Natural killer cell treated with Interleukin-12 subunit alpha and Interleukin-12 subunit beta and Interleukin-15 and Interleukin-18, amount 100 ng/mL, for 72 hours (primary cell): ENCODE measurements around the gene LMTK2. TPM values are rescaled to one million over a fixed set of nuclear protein-coding genes. Genes with fewer than 3 reads are reported as not detected.

Source experiments
- ATAC-seq, 2 donors: fragments of 150-1000 bp; cut with Tn5 transposase in 1 of 2; sonication (Bioruptor Pico), chemical (Tn5 transposase) in 1 of 2; 2 replicates each; pipeline ENCODE4 v1.10.0; 2021
- DNase-seq: peaks from one replicate; pipeline ENCODE4 v3.0.0; 2022; ENCODE audit warnings: low spot score
- H3K27ac Mint-ChIP-seq, 2 donors: 1 replicate in 1 of 2; 2 replicates in 1 of 2; pipeline ENCODE4 v1.8.0; 2022; ENCODE audit warnings: mixed read lengths in 2 of 2, mild to moderate bottlenecking in 1 of 2, moderate library complexity in 1 of 2
- H3K27me3 Mint-ChIP-seq, 2 donors: 1 replicate in 1 of 2; 2 replicates in 1 of 2; pipeline ENCODE4 v1.8.0; 2022; ENCODE audit warnings: mixed read lengths in 2 of 2
- H3K36me3 Mint-ChIP-seq: one replicate; pipeline ENCODE4 v1.8.0; 2022; ENCODE audit warnings: mixed read lengths
- H3K4me1 Mint-ChIP-seq, 2 donors: 1 replicate in 1 of 2; 2 replicates in 1 of 2; pipeline ENCODE4 v1.8.0; 2022; ENCODE audit warnings: low read depth in 2 of 2, mixed read lengths in 2 of 2, mild to moderate bottlenecking in 1 of 2
- H3K4me3 Mint-ChIP-seq: one replicate; pipeline ENCODE4 v1.8.0; 2022; ENCODE audit warnings: mixed read lengths
- H3K9me3 Mint-ChIP-seq: 2 replicates; pipeline ENCODE4 v1.8.0; 2022; ENCODE audit warnings: mixed read lengths
- total RNA-seq, 2 donors: library from RNA; stranded (reverse); gene quantifications; one replicate each; pipeline ENCODE4 v1.2.3, GENCODE V29; 2022

Gene LMTK2
- total RNA-seq, 2 donors from 2014 or later = 26.7 to 31.0 TPM

DNA sequence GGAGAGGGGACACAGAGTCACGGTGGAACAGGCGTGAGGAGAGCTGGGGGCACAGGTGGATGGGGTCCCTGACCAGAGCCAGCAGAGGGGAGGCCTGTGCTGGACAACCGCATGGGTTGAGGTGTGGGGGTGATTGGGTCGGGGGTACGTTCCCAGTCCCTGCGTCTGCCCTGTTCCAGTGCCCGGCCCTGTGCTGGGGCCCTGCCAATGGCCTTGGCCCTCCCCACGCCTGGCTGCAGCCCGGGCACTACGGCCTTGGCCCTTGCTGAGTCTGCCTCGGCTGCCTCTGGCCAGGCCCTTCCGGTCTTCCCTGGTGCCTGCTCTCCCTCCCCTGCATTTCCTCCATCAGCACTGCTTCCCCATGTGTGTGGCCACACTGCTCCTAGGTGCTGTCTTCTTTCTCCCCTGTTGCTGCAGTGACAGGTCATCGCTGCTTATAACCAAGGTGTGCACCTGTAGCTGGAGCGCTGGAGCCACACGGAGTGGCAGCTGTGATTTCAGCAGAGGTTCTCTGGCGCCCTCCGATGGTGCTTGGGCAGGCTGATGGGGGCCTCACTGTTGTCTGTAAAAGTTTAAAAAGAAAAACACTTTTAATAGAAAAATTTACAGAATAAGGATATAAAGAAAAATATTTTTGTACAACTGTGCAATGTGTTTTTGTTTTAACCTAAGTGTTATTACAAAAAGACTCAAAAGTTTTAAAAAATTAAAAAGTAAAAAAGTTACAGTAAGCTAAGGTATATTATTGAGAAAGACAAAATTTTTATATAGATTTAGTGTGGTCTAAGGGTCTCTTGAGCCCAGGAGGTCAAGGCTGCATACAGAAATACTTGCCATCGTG, 59.4 kb downstream of the LMTK2 start:
- DNase-seq = no peak
- Mint-ChIP-seq H3K27ac (no peak overlapping the region), H3K4me3 (no peak overlapping the region), H3K36me3 (no peaks in the 10 kb centered on the region), H3K4me1 (peaks cover 5 to 16% of the 10 kb centered on the region in 2 donors), H3K9me3 (no peaks in the 10 kb centered on the region), H3K27me3 (no peaks in the 10 kb centered on the region)
- peak; percentile 55 to 74 for ATAC-seq

DNA sequence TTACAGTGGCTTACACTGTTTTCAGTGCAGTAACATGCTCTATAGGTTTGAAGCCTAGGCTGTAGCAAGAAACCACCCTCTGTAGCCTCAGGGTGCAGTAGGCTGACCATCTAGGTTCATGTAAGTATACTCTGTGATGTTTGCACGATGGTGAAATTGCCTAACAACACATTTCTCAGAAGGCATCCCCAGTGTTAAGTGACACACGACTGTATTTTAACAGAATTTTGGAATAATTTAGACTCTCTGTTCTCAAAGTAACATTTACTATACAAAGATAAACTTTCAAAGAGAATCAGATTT, 60.0 kb downstream of the LMTK2 start:
- Mint-ChIP-seq H3K27me3 (no peaks in the 10 kb centered on the region), H3K4me1 (peaks cover 5 to 16% of the 10 kb centered on the region in 2 donors), H3K4me3 (no peak overlapping the region), H3K36me3 (no peaks in the 10 kb centered on the region), H3K27ac (no peak overlapping the region), H3K9me3 (no peaks in the 10 kb centered on the region)
- DNase-seq (no peak), ATAC-seq (no peak)

DNA sequence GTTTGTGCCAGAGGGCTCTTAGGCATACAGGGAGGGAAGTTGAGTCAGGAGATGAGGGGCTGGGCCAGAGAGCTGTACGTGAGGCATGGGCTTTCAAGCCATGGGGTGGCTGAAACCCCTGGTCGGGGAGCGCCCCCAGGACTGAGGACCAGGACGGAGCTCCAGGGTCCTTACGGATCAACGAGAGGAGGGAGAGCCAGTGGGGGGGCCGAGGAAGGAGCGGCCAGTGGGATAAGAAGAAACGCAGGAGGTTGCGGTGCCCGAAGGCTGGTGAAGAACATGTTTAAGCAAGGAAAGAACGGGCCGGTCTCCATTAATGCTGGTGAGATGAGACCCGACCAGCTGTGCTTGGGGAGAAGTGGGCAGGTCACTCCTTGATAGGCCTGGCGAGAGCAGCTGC, 61.0 kb downstream of the LMTK2 start:
- no peaks in the 10 kb centered on the region for H3K36me3 Mint-ChIP-seq
- peaks cover 5 to 16% of the 10 kb centered on the region in 2 donors for H3K4me1 Mint-ChIP-seq
- no peak for ATAC-seq
- H3K4me3 Mint-ChIP-seq = no peak overlapping the region
- DNase-seq = no peak
- peak overlapping the region in 1 of 2 donors; percentile 31 for H3K27ac Mint-ChIP-seq
- H3K27me3 Mint-ChIP-seq = no peaks in the 10 kb centered on the region
- no peaks in the 10 kb centered on the region for H3K9me3 Mint-ChIP-seq

DNA sequence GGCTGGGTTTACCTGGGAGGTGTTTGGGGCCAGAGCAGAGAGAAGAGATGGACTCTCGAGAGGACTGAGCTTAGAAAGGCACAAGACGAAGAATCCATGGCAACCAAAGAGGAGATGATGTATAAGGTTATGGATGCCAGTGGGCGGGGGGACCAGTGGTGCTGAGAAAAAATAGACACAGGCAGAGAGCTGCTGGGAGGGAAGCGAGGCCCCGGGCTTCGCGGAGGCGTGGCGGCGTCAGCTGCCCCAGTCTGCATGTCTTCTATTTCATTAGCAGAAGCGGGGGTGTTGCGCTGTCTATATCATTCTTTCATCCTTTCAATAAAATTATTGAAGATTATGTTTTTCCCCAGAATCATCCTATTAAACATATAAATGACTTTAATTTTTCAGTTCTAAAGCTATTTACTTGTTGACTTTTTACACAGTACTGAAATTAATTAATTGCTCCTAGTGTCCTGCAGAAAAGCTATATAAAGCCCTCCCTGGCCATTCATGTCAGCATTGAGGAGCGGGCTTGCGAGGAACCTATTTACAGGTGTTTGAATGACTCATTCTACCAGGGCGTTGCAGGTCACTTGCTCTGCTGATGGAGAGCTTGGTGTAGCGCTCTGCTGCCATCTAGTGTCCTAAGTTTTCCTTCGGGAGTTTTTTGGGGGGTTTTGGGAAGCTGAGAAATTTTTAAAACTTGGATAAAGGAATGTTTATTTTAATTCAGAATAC, 61.7 kb downstream of the LMTK2 start:
- ATAC-seq (peak; percentile 73 to 76), DNase-seq (peak; percentile 73)
- H3K9me3 Mint-ChIP-seq = no peaks in the 10 kb centered on the region
- H3K27ac Mint-ChIP-seq = peak overlapping the region in 1 of 2 donors; percentile 31
- H3K4me1 Mint-ChIP-seq = peaks cover 5 to 16% of the 10 kb centered on the region in 2 donors
- no peaks in the 10 kb centered on the region for H3K27me3 Mint-ChIP-seq
- H3K36me3 Mint-ChIP-seq = no peaks in the 10 kb centered on the region
- no peak overlapping the region for H3K4me3 Mint-ChIP-seq

DNA sequence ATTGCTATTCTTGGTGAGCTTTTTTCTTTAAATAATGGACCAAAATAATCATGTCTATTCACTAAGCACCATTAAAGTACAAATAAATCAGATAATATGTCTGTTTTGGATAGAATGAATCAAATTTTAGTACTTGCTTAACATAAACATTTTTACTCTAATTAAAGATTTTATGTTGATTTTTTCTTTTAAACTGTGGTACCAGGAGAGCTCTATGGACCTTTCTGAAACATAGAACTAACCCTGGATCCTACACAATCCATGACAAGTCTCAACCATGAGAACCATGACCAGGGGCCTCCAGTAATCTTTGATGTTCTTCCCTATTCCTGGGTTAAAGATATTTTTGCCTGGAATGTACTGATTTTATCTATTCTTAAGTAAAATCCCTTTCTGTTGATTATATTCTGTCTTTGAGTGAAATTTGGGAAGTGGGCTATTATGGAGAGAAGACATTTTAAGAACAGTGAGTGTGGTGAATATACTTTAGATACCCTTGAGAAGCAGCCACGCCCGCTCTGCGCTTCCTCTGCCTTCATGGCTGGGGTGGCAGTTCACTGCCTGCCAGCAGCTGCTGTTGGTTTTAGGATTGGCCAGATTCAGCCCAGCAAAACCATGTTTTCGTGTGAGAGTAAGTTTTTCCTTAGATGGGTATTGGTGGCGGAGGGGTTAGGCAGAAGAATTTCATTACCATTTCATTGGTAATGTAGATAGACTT, 62.4 kb downstream of the LMTK2 start:
- H3K9me3 Mint-ChIP-seq = no peaks in the 10 kb centered on the region
- H3K4me1 Mint-ChIP-seq = peaks cover 5 to 16% of the 10 kb centered on the region in 2 donors
- no peaks in the 10 kb centered on the region for H3K27me3 Mint-ChIP-seq
- DNase-seq = no peak
- no peaks in the 10 kb centered on the region for H3K36me3 Mint-ChIP-seq
- no peak for ATAC-seq
- no peak overlapping the region for H3K4me3 Mint-ChIP-seq
- no peak overlapping the region for H3K27ac Mint-ChIP-seq

DNA sequence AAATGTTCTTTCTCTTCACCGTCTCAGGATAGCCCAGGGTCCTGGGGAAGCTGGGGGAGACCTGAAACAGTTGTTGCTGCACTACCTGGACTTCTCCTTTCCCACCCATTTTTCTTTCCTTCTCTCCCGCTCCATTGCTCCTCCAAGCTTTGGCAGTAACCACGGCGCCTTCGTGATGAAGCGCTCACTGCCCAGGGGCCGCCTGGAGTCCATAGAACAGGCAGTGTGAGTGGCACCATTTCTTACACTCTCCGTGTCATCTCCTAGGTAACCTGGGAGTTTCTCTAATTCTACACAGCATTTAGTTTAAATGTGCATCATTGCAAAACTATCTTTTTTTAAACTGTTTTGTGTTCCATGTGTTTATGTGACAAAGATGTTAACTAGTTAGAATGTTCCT, 64.3 kb downstream of the LMTK2 start:
- no peak overlapping the region for H3K27ac Mint-ChIP-seq
- ATAC-seq = no peak

DNA sequence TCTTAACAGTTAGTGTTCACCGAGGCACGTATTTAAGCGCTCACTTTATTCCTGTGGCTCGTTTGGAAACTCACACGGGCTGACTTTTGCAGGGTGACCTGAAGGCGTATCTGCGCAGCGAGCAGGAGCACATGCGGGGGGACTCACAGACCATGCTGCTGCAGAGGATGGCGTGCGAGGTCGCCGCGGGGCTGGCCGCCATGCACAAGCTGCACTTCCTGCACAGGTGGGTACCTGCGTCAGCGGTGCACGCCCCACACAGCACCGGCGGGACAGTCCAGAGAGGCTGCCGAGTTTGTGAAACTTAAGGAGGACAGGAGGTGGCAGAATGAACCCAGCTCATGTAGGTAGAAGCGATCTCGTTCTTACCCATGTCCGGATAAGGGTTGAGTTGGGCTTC, 64.8 kb downstream of the LMTK2 start:
- Mint-ChIP-seq H3K36me3 (no peaks in the 10 kb centered on the region), H3K4me1 (peaks cover 5 to 7% of the 10 kb centered on the region in 2 donors), H3K9me3 (no peaks in the 10 kb centered on the region), H3K4me3 (no peak overlapping the region), H3K27me3 (no peaks in the 10 kb centered on the region), H3K27ac (no peak overlapping the region)
- ATAC-seq (no peak), DNase-seq (no peak)

More for the DNA sequence above, 64.3 kb downstream of the LMTK2 start:
- H3K9me3 Mint-ChIP-seq = no peaks in the 10 kb centered on the region
- no peaks in the 10 kb centered on the region for H3K27me3 Mint-ChIP-seq
- no peaks in the 10 kb centered on the region for H3K36me3 Mint-ChIP-seq
- H3K4me3 Mint-ChIP-seq = no peak overlapping the region
- peaks cover 5 to 9% of the 10 kb centered on the region in 2 donors for H3K4me1 Mint-ChIP-seq
- DNase-seq = no peak

DNA sequence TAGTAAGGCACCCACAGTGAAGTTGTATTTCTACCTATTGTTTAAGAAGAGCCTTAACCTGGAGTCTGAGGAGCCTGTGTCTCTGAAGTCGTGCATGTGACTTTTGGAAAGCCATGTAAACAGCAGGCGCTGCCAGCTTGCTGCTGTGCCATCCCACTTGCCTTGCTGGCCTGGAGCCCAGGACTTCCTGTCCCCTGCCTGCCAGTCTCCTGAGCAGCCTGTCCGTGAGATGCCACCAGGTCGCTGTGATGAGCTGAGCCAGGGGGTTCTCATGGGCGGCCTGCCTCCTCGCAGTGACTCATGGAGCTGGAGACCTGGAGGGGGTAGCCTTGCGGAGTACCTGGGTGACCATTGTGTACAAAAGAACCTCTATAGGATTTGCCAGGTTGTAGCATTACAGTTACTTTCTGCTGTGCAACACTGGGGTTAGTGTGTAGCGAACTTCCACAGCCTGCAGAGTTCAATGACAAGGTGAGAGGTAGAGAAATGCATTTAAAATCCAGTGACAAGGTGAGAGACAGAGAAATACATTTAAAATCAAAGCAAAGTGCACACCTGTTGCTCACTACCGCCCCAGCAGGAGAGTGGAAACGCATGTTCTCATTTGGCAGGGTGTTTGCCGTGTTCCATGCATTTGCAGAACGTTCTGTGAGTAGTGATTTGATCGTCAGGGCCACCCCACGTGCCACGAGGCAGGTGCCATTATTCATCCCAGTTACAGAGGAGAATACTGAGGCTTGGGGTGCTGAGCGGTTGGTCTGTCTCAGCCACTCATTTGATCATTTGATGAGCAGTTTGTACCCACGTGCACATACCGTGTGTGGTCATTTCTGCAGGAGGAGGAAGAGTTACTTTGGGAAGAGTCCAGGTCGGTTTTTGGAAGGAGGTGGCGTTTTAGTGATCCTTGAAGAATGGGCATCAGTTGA, 67.9 kb downstream of the LMTK2 start:
- H3K36me3 Mint-ChIP-seq = no peaks in the 10 kb centered on the region
- DNase-seq (no peak), ATAC-seq (peak in 1 of 2 donors; percentile 41)
- H3K27ac Mint-ChIP-seq = no peak overlapping the region
- H3K4me1 Mint-ChIP-seq = no peaks in the 10 kb centered on the region
- H3K4me3 Mint-ChIP-seq = no peak overlapping the region
- no peaks in the 10 kb centered on the region for H3K9me3 Mint-ChIP-seq
- H3K27me3 Mint-ChIP-seq = no peaks in the 10 kb centered on the region

DNA sequence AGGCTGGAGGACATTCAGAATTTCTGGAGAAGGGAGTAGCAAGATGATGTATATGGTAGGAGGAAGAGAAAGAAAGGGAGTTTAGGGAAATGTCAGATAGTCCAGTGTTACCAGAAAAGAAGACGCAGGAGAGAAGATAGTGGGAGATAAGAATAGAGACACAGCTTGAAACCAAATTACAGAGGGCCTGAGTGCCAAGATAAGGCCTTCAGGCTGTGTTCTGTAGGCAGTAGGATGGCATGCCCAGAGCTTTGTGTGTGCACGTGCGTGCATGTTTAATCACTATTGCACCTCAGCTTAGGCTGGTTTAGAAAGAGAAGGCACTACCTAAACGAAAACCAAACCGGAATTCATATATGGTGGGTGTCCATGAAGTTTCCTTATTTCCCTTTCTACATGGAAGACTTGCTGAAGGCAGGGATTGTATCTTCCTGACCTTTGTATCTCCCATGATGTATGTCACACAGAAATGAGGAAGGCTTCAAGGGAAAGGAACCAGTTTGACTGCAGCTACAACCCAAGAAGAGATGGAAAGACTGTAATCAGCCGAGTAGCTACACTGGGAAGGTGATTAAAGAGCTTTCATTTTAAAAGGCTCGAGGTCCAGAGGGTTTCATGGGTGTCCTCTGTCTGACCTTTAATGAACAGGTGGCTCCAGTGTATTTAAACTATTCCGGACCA, 68.7 kb downstream of the LMTK2 start:
- no peak overlapping the region for H3K27ac Mint-ChIP-seq
- no peak for DNase-seq
- H3K27me3 Mint-ChIP-seq = no peaks in the 10 kb centered on the region
- H3K4me1 Mint-ChIP-seq = no peaks in the 10 kb centered on the region
- H3K36me3 Mint-ChIP-seq = no peaks in the 10 kb centered on the region
- H3K4me3 Mint-ChIP-seq = no peak overlapping the region
- H3K9me3 Mint-ChIP-seq = no peaks in the 10 kb centered on the region
- ATAC-seq = no peak

DNA sequence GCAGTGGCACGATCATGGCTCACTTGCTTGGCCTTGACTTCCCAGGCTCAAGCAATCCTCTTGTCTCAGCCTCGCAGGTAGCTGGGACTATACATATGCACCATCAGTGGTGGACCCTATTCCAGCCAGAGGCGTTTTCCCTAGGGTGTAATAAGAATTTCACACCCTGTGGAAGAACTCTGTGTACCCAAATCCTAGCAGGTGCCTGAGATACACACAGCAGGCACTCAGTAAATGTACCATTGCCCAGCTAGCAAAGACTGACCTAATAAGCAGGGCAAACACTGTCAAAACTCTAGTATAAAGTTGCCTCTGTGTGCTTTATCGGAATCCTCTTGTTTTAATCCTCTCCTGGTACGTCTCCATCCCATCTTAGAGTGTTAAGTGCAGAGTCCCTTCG, 70.9 kb downstream of the LMTK2 start:
- no peak for ATAC-seq
- Mint-ChIP-seq H3K9me3 (no peaks in the 10 kb centered on the region), H3K4me1 (no peaks in the 10 kb centered on the region), H3K27me3 (no peaks in the 10 kb centered on the region), H3K36me3 (no peaks in the 10 kb centered on the region), H3K27ac (no peak overlapping the region), H3K4me3 (no peak overlapping the region)
- no peak for DNase-seq

DNA sequence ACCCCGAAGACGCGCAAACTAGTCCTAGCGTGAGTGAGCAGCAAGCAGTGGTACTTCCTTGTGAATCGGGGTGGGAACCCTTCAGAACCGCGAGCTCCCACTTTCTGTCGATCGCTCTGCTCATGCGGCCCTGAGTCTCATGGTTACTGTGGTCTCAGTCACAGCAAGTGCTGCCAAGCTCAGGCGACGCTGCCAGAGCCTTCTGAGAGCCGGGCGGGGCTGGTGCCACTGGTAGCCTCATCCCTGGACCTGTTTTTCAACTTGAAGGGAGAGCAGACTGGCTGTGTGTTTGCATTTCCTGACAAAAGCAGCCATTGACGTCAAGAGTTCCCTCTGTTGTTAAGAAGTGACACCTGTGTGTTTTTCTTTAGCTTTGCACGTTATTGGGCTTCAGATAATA, 71.7 kb downstream of the LMTK2 start:
- ATAC-seq = no peak
- H3K27me3 Mint-ChIP-seq = no peaks in the 10 kb centered on the region
- no peaks in the 10 kb centered on the region for H3K4me1 Mint-ChIP-seq
- H3K9me3 Mint-ChIP-seq = no peaks in the 10 kb centered on the region
- DNase-seq = no peak
- no peaks in the 10 kb centered on the region for H3K36me3 Mint-ChIP-seq
- no peak overlapping the region for H3K4me3 Mint-ChIP-seq
- H3K27ac Mint-ChIP-seq = no peak overlapping the region

DNA sequence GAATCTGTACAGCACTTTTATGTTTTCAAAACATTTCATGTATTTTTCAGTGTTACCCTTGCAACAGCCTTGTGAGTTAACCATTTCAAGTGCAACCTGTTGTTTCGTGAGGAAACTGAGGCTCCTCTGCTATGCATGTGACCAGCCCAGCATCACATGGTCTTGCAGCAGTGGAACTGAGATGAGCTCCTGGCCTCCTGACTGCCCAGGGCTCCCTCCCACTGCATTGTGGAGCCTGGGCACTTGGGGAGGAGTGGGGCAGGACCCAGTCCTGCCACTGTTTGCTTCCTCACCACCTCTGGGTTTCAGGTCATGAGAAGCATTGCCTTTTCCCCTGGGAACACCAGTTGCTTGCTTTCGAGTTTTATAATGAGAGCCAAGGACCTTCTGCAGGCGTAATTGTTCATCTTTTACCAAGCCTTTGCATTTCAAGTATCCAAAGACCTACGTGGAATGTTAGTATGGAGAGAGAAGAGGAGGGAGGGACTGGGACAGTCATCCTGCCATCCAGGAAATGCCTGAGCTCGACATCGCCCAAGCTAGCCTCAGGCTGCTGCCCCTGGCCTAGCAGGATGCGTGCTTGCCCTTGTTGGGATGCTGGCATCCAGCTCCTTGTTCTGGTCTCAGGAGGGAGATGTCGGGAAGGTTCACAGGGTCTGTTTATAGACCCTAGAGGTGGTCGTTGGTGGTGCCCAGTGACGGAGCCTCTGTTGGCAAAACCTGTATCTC, 72.3 kb downstream of the LMTK2 start:
- no peak overlapping the region for H3K27ac Mint-ChIP-seq
- H3K36me3 Mint-ChIP-seq = no peaks in the 10 kb centered on the region
- no peaks in the 10 kb centered on the region for H3K27me3 Mint-ChIP-seq
- no peak for DNase-seq
- no peaks in the 10 kb centered on the region for H3K9me3 Mint-ChIP-seq
- no peak for ATAC-seq
- H3K4me1 Mint-ChIP-seq = no peaks in the 10 kb centered on the region
- H3K4me3 Mint-ChIP-seq = no peak overlapping the region
